ENCODE results near the gene ZNF518A.

ZNF518A gene

GRCh38 chr10:96097865-96098264 lies 32.2 kb upstream of the ZNF518A start:
- 87 to 93% methylated on average over 2 of the region's 3 CpGs for whole genome bisulfite sequencing, 2 experiments
- H3K4me1 ChIP-seq (ENCODE audit: control insufficient read depth, insufficient read depth, low read length) = no peaks in the 10 kb centered on the region
- H3K27me3 ChIP-seq (ENCODE audit: control insufficient read depth, insufficient read depth, low read length, poor library complexity, severe bottlenecking) = no peaks in the 10 kb centered on the region
- no peaks in the 10 kb centered on the region for H3K36me3 ChIP-seq (ENCODE audit: control insufficient read depth, insufficient read depth, low read length)
- no peak overlapping the region for H3K4me3 ChIP-seq (ENCODE audit: insufficient read depth, low read depth, low read length)
- no peak overlapping the region for H3K27ac ChIP-seq (ENCODE audit: insufficient read depth, low read depth, low read length, poor library complexity, severe bottlenecking)
- no peaks in the 10 kb centered on the region for H3K9me3 ChIP-seq (ENCODE audit: control insufficient read depth, low read length)

GRCh38 chr10:96107623-96108038 lies 22.5 kb upstream of the ZNF518A start:
- WGBS, 2 experiments = 83 to 86% methylated on average over 3 of the region's 3 CpGs

GRCh38 chr10:96112531-96112930 lies 17.6 kb upstream of the ZNF518A start:
- Histone ChIP-seq H3K27me3 (ENCODE audit: control insufficient read depth, insufficient read depth, low read length, poor library complexity, severe bottlenecking) (no peaks in the 10 kb centered on the region), H3K4me1 (ENCODE audit: control insufficient read depth, insufficient read depth, low read length) (no peaks in the 10 kb centered on the region), H3K36me3 (ENCODE audit: control insufficient read depth, insufficient read depth, low read length) (no peaks in the 10 kb centered on the region), H3K27ac (ENCODE audit: insufficient read depth, low read depth, low read length, poor library complexity, severe bottlenecking) (no peak overlapping the region), H3K4me3 (ENCODE audit: insufficient read depth, low read depth, low read length) (no peak overlapping the region), H3K9me3 (ENCODE audit: control insufficient read depth, low read length) (no peaks in the 10 kb centered on the region)
- 96 to 98% methylated on average over 7 of the region's 7 CpGs for WGBS, 2 experiments

More at GRCh38 chr10:96107623-96108038, 22.5 kb upstream of the ZNF518A start:
- no peak overlapping the region for H3K4me3 ChIP-seq (ENCODE audit: insufficient read depth, low read depth, low read length)
- H3K36me3 ChIP-seq (ENCODE audit: control insufficient read depth, insufficient read depth, low read length) = no peaks in the 10 kb centered on the region
- H3K27me3 ChIP-seq (ENCODE audit: control insufficient read depth, insufficient read depth, low read length, poor library complexity, severe bottlenecking) = no peaks in the 10 kb centered on the region
- H3K4me1 ChIP-seq (ENCODE audit: control insufficient read depth, insufficient read depth, low read length) = no peaks in the 10 kb centered on the region
- H3K27ac ChIP-seq (ENCODE audit: insufficient read depth, low read depth, low read length, poor library complexity, severe bottlenecking) = no peak overlapping the region
- H3K9me3 ChIP-seq (ENCODE audit: control insufficient read depth, low read length) = no peaks in the 10 kb centered on the region

GRCh38 chr10:96118604-96119450 lies 11.3 kb upstream of the ZNF518A start:
- WGBS, 2 experiments = 84 to 92% methylated on average over 19 to 21 of the region's 21 CpGs

GRCh38 chr10:96122824-96123223 lies 7.3 kb upstream of the ZNF518A start:
- H3K27me3 ChIP-seq (ENCODE audit: control insufficient read depth, insufficient read depth, low read length, poor library complexity, severe bottlenecking) = peaks cover 1% of the 10 kb centered on the region
- no peak overlapping the region for H3K4me3 ChIP-seq (ENCODE audit: insufficient read depth, low read depth, low read length)
- H3K36me3 ChIP-seq (ENCODE audit: control insufficient read depth, insufficient read depth, low read length) = no peaks in the 10 kb centered on the region

More at GRCh38 chr10:96118604-96119450, 11.3 kb upstream of the ZNF518A start:
- Histone ChIP-seq H3K4me3 (ENCODE audit: insufficient read depth, low read depth, low read length) (no peak overlapping the region), H3K4me1 (ENCODE audit: control insufficient read depth, insufficient read depth, low read length) (no peaks in the 10 kb centered on the region), H3K27me3 (ENCODE audit: control insufficient read depth, insufficient read depth, low read length, poor library complexity, severe bottlenecking) (no peaks in the 10 kb centered on the region), H3K27ac (ENCODE audit: insufficient read depth, low read depth, low read length, poor library complexity, severe bottlenecking) (no peak overlapping the region), H3K36me3 (ENCODE audit: control insufficient read depth, insufficient read depth, low read length) (no peaks in the 10 kb centered on the region), H3K9me3 (ENCODE audit: control insufficient read depth, low read length) (no peaks in the 10 kb centered on the region)

GRCh38 chr10:96124230-96125141 lies 5.6 kb upstream of the ZNF518A start:
- Histone ChIP-seq H3K27ac (ENCODE audit: insufficient read depth, low read depth, low read length, poor library complexity, severe bottlenecking) (no peak overlapping the region), H3K4me1 (ENCODE audit: control insufficient read depth, insufficient read depth, low read length) (no peaks in the 10 kb centered on the region), H3K27me3 (ENCODE audit: control insufficient read depth, insufficient read depth, low read length, poor library complexity, severe bottlenecking) (peaks cover 3% of the 10 kb centered on the region), H3K36me3 (ENCODE audit: control insufficient read depth, insufficient read depth, low read length) (no peaks in the 10 kb centered on the region), H3K4me3 (ENCODE audit: insufficient read depth, low read depth, low read length) (peak overlapping the region; percentile 30), H3K9me3 (ENCODE audit: control insufficient read depth, low read length) (no peaks in the 10 kb centered on the region)
- WGBS, 2 experiments = 12 to 13% methylated on average over 4 of the region's 4 CpGs

More at GRCh38 chr10:96122824-96123223, 7.3 kb upstream of the ZNF518A start:
- Histone ChIP-seq H3K4me1 (ENCODE audit: control insufficient read depth, insufficient read depth, low read length) (no peaks in the 10 kb centered on the region), H3K9me3 (ENCODE audit: control insufficient read depth, low read length) (no peaks in the 10 kb centered on the region), H3K27ac (ENCODE audit: insufficient read depth, low read depth, low read length, poor library complexity, severe bottlenecking) (no peak overlapping the region)

GRCh38 chr10:96125142-96125515 lies 5.0 kb upstream of the ZNF518A start:
- H3K4me3 ChIP-seq (ENCODE audit: insufficient read depth, low read depth, low read length) = no peak overlapping the region
- 79 to 82% methylated on average over 2 of the region's 2 CpGs for WGBS, 2 experiments

GRCh38 chr10:96130326-96130995 lies 364 bp downstream of the ZNF518A start:
- peak overlapping the region; percentile 82 for H3K4me3 ChIP-seq (ENCODE audit: insufficient read depth, low read depth, low read length)
- no peaks in the 10 kb centered on the region for H3K9me3 ChIP-seq (ENCODE audit: control insufficient read depth, low read length)
- H3K36me3 ChIP-seq (ENCODE audit: control insufficient read depth, insufficient read depth, low read length) = peaks cover 8% of the 10 kb centered on the region
- peak overlapping the region; percentile 97 for H3K27ac ChIP-seq (ENCODE audit: insufficient read depth, low read depth, low read length, poor library complexity, severe bottlenecking)
- H3K4me1 ChIP-seq (ENCODE audit: control insufficient read depth, insufficient read depth, low read length) = peaks cover 8% of the 10 kb centered on the region
- peaks cover 3% of the 10 kb centered on the region for H3K27me3 ChIP-seq (ENCODE audit: control insufficient read depth, insufficient read depth, low read length, poor library complexity, severe bottlenecking)
- WGBS, 2 experiments = 1% methylated on average over 41 to 42 of the region's 42 CpGs

More at GRCh38 chr10:96125142-96125515, 5.0 kb upstream of the ZNF518A start:
- Histone ChIP-seq H3K27me3 (ENCODE audit: control insufficient read depth, insufficient read depth, low read length, poor library complexity, severe bottlenecking) (peaks cover 3% of the 10 kb centered on the region), H3K36me3 (ENCODE audit: control insufficient read depth, insufficient read depth, low read length) (no peaks in the 10 kb centered on the region), H3K9me3 (ENCODE audit: control insufficient read depth, low read length) (no peaks in the 10 kb centered on the region), H3K27ac (ENCODE audit: insufficient read depth, low read depth, low read length, poor library complexity, severe bottlenecking) (no peak overlapping the region), H3K4me1 (ENCODE audit: control insufficient read depth, insufficient read depth, low read length) (no peaks in the 10 kb centered on the region)

- peaks cover 8% of the 10 kb centered on the region for H3K4me1 ChIP-seq (ENCODE audit: control insufficient read depth, insufficient read depth, low read length)
- peak overlapping the region; percentile 82 for H3K4me3 ChIP-seq (ENCODE audit: insufficient read depth, low read depth, low read length)
- no peak overlapping the region for H3K27ac ChIP-seq (ENCODE audit: insufficient read depth, low read depth, low read length, poor library complexity, severe bottlenecking)
- H3K36me3 ChIP-seq (ENCODE audit: control insufficient read depth, insufficient read depth, low read length) = peaks cover 12% of the 10 kb centered on the region
- peaks cover 3% of the 10 kb centered on the region for H3K27me3 ChIP-seq (ENCODE audit: control insufficient read depth, insufficient read depth, low read length, poor library complexity, severe bottlenecking)
- no peaks in the 10 kb centered on the region for H3K9me3 ChIP-seq (ENCODE audit: control insufficient read depth, low read length)
- WGBS, 2 experiments = 53% methylated on average over 3 of the region's 3 CpGs; no CpG with 5 or more reads in 1 of the 2 experiments
Measured at GRCh38 chr10:96131621-96132020, 1.5 kb downstream of the ZNF518A start.

Measured in ectodermal cell (in vitro differentiated cells).